ENCODE measurements around the gene TDRD3.
"Not testable (repeated sequence)": the region's sequence is repeated elsewhere in the genome, so short reads cannot be mapped to it uniquely, and the experiment has no call there.

Gene TDRD3

DNA sequence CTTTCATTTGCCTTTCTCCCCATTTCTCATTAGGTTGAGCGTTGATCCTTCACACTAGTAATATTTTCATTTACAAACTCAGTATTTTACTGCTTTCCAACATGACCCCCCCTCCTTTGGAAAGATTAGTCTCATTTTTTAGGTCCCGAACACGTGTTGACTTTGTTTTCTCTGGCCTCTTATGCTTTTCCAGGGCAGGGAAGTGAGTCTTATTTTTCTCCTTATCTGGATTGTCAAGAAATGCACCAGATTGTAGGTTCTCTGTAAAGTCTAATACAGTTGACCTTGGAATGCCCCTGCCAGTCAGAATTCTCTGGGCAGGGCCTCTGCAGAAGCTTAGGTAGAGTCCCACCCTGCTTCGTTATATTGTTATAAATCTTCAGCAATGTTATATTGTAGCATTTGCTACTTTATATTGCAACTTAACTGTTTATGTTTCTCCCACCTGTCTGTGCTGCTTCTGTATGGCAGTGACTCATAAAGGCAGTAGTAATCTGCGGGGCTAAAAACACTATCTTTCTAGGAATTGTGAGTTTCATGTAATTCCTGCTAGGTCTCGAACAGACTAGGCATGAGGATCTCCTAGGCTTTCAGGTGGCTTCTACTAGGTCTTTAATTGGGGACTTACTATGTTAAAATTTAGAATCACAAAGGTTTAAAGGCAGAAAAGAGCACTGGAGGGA, 2.0 kb downstream of the TDRD3 start:
- DNase-seq, result no peak

DNA sequence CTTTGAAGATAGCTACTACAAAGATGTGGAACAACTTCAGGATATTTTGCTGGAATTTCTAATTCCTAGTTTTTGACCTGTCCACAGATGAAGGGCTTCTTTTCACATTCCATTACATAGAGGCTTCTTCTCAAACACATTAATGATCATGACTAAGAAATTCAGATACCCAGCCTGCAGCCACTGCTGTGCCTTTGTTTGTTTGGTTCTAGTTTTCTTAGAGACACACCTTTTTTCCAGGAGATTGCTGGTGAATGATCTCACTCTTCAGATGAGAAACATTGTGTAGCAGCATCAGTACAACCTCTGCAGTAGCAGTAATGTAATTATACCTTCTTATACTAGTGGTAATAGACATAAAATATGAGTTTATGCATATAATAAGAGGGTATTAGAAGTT, 5.0 kb downstream of the TDRD3 start:
- DNase-seq, result no peak

DNA sequence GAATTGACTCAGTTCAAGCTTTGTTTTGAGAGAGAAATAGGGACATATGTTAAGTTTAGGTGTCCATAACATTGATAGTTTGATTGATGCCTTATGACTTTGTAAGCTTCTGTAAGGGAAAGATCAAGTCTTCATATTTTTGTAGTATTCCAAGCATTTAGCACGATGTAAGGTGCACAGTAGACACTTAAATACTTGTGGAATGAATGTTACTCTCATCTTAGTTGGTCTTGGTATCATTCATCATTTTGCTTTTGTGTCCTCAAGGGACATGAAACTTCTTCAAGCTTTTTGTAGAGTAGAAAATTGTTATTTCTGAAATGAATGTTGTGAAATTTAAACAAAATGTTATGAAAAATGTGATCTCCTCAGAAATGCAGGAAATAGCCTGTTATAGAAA, 10.1 kb downstream of the TDRD3 start:
- DNase-seq, result no peak

DNA sequence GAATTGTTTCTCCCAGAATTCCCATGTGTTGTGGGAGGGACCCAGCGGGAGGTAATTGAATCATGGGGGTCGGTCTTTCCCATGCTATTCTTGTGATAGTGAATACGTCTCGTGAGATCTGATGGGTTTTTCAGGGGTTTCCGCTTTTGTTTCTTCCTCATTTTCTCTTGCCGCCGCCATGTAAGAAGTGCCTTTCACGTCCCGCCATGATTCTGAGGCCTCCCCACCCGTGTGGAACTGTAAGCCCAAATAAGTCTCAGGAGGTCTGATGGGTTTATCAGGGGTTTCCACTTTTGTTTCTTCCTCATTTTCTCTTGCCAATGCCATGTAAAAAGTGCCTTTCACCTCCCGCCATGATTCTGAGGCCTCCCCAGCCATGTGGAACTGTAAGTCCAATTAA, 10.8 kb downstream of the TDRD3 start:
- not testable (repeated sequence) for DNase-seq

DNA sequence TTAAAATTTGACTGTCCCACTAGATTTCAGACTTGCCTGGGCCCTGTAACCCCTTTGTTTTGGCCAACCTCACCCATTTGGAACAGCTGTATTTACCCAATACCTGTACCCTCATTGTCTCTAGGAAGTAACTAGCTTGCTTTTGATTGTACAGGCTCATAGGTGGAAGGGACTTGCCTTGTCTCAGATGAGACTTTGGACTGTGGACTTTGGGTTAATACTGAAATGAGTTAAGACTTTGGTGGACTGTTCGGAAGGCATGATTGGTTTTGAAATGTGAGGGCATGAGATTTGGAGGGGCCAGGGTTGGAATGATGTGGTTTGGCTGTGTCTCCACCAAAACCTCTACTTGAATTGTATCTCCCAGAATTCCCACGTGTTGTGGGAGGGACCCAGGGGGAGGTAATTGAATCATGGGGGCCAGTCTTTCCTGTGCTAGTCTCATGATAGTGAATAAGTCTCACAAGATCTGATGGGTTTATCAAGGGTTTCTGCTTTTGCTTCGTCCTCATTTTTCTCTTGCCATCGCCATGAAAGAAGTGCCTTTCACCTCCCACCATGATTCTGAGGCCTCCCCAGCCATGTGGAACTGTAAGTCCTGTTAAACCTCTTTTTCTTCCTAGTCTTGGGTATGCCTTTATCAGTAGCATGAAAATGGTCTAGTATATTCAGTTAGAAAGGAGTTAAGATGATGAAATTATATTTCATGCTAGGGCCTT, 12.7 kb downstream of the TDRD3 start:
- not testable (repeated sequence) for DNase-seq

DNA sequence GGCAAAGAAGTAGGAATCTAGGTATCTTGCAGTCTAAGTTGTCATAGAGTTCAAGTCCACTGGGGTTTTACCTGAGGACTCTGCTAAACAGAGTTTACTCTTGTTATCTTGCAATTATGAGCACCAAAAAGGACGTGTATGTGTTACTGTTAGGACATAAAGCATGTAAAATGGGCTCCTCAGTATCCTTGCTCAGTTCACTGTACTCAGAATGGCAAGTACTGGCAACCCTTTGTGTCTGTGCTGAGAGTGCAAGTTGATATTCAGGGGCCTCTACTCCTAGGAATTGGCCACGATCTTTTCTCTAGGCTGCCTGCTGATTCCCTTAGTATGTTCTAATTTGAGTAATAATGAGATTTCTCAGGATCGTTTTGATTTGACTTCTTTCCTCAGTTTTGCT, 13.3 kb downstream of the TDRD3 start:
- no peak for DNase-seq

DNA sequence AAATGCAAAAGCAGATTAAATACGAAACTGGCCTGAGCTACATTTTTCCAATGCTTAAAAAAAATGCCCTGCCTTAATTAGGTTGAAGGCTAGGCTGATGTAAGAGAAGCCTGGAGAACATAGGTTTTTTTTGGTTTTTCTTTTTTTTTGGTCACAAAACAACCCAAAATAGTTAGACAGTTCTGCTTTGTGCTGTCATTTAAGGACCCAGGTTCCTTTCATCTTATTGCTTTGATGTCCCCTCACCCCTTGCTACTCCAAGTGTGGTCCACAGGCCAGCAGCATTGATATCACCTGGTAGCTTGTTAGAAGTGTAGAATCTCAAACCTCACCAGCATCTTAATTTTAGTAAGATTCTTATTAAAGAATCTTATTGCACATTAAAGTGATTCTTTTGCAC, 14.4 kb downstream of the TDRD3 start:
- no peak for DNase-seq

DNA sequence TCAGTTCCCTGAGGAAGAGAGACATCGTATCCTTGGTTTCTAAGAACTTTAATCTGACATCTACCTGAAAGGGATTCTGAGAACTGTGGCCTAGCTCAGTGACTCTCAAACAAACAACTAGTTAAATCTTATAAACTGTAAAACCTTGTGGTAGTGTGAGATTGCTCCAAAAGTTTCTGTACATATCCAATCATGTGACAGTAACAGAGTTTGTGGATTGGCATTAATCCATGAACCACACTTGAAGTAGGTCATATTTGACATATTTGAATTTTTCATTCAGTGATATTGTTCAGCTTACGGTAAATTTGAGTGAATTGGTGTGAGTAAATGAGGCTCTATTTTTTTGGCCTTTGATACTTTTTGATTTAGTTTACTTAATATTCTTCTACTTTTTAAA, 15.0 kb downstream of the TDRD3 start:
- no peak for DNase-seq

DNA sequence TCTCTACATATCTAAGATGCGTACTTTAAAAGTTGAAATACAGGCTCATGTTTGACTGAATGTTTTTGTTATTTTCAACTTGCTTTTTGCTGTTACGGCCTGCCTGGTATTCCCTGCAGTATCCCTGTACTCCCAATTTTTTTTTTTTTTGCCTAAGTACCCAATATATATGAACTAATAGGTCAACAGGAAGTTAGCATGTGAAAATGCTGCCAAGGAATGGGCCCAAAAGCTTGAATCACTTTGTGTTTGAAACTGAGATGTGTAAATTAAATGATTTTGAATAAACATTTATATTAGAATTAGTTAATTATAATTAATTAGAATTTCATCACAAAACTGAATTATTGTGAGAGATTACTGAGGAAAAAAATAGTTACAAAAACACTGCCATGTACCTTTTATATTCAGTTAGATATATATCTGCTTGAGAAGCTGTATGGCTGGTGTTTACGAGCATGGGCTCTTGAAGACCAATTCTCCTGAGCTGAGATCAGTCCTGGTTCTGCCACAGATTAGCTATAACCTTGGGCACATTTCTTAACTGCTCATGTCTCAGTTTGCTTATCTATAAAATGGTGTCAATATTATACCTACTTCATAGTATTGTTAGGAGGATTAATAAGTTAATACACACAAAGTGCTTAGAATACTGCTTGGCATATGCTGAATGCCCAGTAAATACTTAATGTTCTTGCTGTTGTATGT, 16.0 kb downstream of the TDRD3 start:
- DNase-seq, result no peak

DNA sequence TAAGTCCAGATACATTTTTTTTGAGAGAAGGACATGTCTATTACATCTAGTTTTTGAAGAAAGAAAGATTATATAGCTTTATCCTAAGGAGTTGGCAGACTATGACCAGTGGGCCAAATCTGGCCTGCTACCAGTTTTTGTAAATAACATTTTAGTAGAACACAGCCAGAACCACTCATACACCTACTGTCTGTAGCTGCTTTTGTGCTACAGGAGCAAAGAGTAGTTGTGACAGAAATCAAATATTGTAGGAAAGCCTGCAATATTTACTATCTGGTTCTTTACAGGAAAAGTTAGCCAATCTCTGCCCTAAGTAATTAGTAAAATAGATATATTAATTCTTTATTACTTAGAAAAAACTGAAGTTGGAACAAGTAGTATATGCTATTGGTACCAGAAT, 17.2 kb downstream of the TDRD3 start:
- no peak for DNase-seq

DNA sequence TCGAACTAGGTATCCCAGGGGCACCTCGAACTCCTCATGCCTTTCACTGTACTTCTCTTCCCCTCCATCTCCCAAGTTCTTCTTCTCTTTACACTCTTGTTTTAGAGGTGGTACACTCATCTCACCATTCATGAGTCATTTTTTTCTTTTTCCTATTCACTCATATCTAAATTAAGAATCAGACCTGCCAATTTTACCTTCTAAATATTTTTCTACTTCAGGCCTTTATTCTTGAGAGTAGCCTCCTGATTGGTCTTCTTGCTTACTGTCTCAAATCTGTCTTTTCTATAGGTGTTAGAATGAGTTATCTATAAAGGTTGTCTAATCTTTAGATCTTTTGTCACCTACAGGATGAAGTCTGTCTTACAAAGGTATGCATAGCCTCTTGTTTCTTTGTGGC, 20.7 kb downstream of the TDRD3 start:
- DNase-seq, result no peak

DNA sequence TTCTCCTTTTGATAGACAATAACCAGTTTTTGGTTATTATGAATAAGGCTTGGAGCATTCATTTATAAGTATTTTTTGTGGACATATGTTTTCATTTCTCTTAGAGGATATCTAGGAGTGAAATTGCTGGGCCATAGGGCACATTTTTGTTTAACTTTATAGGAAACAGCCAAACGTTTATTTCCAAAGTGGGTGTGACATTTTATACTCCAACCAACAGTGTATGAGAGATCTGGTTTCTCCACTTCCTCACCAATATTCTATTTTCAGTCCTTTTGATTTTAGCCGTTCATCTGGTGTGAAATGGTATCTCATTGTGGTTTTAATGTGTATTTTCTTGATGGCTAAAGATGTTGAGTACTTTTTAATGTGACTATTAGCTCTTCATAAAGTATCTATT, 21.9 kb downstream of the TDRD3 start:
- DNase-seq, result no peak

DNA sequence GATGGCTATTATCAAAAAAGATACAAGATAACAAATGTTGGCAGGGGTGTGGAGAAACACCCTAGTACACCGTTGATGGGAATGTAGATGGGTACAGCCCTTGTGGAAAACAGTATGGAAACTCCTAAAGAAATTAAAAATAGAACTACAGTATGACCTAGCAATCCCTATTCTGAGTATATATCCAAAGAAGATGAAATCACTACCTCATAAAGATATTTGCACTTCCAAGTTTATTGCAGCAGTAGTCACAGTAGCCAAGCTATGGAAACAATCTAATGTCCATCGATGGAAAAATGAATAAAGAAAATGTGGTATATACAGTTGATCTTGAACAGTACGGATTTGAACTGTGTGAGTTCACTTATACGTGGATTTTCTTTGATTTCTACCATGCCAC, 28.3 kb downstream of the TDRD3 start:
- no peak for DNase-seq

DNA sequence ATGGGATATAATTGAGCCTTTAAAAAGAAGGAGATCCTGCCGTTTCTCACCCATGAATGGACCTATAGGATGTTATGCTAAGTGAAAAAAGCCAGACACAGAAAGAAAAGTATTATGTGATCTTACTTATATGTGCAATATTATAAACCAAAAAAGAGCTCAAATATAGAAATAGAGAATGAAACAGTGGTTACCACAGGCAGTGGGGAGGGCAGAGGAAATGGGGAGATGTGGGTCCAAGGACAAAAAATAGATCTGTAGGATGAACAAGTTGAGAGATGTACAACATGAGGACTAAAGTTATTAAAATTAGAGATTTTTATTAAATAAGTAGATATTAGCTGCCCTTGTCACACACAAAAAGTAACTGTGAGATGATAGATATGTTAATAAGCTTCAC, 29.1 kb downstream of the TDRD3 start:
- DNase-seq, result no peak

DNA sequence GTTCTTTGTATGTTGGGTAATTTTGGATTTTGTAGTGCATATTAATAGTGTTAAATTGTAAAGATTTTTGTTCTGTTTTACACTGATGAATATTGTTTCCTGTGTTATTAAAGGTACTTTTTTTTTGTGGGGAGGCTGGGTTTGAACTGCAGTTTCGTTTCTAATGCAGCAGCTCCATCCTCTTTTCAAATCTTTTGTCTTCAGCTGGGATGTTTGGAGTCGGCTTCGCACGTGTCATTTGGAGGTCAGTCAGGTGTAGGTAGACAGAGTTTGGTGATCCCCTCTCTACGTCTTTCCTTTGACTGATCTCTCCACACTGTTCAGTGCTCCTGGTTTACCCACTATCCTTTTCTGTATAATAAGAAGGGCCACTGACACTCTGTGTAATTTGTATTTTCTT, 30.3 kb downstream of the TDRD3 start:
- no peak for DNase-seq

DNA sequence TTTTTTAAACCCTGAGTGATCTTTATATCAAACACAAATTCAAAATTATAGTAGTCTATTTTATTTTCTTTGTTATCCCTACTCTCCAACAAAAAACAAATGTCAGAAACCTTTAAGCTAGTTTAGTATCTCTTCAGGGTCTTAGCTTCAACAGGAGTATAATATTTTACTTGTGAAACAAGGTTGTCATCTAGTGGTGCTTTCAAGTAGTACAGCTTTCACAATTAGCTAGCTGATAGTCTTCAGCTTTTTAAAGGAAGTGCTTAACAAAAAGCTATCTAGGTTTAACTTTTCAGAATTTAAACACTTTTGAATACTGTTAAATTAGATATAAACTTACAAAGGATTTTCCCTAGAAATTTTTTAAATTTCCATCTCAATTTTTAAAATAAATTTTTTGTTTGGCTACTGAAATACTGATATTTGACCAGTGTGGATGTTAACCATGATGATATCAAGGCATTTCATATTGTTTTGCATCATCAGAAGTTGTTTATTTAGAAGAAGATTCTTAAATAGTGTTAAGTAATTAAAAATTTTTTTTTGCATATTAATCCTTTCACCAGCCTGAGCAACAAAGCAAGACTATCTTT, 34.2 kb downstream of the TDRD3 start:
- DNase-seq, result no peak

DNA sequence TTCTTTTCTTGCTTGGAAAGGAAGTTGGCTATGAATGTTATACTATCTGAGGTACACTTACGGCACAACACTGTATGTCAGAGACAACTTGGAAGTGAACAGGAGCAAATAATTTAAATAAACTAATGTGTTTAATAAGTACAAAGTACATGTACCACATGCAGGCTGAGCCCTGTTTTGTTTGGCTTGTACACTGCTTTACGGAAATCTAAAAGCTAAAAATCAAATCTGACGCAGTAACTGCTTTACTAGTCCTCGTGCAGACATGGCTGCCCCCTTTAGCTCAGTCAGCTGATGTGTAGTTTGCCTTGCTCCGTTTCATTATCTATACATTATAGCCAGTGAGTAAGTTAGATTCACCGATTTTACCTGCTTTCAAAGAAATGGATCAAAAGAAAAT, 36.5 kb downstream of the TDRD3 start:
- DNase-seq, result no peak

DNA sequence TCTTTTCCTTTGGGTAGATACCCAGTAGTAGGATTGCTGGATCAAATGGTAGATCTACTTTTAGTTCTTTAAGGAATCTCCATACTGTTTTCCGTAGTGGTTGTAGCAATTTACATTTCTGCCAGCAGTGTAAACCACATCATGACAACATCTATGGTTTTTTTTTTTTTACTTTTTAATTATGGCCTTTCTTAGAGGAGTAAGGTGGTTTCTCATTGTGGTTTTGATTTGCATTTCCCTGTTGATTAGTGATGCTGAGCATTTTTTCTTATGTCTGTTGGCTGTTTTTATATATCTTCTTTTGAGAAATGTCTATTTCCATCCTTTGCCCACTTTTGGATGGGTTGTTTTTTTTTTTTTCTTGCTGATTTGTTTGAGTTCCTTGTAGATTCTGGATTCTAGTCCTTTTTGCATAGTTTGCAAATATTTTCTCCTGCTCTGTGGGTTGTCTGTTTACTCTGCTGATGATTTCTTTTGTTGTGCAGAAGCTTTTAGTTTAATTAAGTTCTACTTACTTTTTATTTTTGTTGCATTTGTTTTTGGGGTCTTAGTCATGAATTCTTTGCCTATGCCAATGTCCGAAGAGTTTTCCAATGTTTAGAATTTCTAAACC, 38.8 kb downstream of the TDRD3 start:
- DNase-seq, result no peak

DNA sequence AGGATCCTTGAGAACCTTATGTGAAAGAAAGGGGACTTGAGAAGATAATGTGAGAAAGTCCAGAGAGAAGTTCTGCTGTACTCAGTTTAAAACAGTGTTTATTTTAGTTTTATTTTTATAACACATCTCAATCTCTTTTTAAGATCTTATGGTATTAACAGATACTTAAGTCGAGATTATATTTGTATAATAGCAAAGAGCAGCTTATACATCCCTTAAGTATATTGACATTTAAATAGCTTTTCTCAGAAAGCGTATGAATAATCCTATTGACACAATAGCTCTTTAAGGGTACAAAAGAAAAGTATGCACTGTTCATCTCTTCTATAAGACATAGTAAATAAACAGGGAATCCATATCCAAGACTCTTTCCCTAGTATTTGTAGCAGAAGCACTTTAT, 42.2 kb downstream of the TDRD3 start:
- DNase-seq, result no peak

DNA sequence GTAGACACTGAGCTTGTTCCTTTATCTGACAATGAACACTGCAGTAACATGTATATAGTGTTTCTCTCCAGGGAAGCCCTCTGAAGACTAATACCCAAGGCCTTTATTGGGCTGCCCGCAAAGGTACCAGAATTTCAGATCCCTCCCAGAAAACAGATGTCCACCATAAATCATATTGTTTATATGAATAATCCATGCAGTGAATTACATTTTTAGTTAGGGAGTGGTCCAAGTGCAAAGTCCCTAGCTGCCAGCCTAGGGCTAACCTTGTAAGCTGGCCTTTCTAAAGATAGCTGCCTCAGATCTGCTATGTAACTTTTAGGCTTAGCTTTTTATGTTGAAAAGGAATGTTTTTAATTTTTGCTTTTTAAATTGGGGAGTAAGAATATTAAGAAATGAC, 44.7 kb downstream of the TDRD3 start:
- DNase-seq, result no peak

DNA sequence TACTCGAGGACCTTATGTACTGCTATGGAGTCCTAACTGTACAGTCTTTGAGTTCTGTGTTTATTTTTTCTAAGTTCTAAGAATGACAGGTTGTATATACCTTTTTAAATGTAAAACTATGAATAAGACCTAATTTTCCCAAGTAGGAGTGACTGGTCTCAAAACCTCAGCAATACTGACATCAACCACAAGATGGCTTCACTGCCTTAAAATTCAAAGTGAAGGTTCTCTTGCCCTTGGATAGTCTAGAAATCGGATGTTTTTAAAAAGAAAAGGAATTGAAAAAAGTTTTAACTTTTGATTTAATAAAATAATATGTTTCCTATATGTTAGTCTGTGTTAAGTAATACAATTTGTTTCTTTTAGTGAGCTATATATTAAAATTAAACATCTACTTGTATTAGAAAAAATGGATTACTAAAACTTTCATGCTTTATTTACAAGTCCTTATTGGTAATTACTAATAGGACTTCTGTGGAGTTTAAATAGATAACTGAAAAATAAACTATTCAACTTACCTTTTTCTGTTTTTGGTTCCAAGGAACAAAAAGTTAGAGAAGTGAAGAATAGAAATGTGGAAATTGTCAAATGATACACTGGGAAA, 52.0 kb downstream of the TDRD3 start:
- DNase-seq, result no peak

DNA sequence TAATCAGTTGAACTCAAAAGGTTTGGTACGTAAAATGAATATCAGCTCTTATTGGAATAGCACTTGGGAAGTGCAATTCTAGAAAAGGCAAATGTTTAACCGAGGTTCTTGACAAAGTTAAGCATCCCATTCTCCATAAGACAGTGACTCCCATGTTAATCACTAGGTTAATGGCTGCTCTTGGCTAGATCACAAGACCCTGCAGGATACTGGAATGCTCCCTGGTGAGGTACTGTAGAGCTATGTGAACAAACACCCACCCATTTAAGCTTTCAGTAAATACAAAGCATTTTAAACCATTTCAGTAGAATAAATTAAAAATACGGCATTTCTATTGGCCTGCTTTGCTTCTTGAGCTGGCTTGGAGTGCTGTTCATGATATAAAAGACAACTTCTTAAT, 56.5 kb downstream of the TDRD3 start:
- no peak for DNase-seq

DNA sequence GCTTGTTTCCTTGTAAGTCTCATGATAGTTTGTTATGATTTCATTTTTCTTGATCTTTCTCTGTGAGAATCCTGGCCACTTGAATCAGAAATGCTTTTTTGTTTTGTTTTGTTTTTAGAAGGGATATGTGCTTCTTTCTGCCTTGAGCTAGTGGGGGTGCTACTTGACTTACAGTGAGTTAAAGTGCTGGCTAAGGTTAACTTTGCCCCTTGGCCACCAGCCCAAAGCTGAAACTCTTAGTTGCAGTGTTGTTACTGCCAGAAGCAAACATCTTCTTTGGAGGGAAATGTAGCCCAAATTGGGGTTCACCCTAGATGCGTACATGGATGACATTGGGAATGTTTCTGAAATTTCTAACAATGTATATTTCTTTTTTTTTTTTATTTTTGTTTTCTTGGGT, 57.4 kb downstream of the TDRD3 start:
- no peak for DNase-seq
